GM12878 (cell line): ENCODE results near the gene IFNK.

Experiments used
- CEBPB ChIP-seq, 2 experiments: fragments of 150-350 bp in 1 of 2; IDR thresholded peaks; 2 replicates each; pipeline ENCODE4 v1.6.1; 2012 to 2014; ENCODE audit warnings: low read depth in 2 of 2, low read length in 2 of 2, borderline replicate concordance in 1 of 2, inconsistent platforms in 1 of 2
- CTCF ChIP-seq, 3 experiments: IDR thresholded peaks in 2 of 3; conservative IDR thresholded peaks in 1 of 3; 2 replicates each; pipeline ENCODE4 v1.5.1; 2011; ENCODE audit warnings: low read depth in 3 of 3, low read length in 3 of 3, mild to moderate bottlenecking in 3 of 3, control low read depth in 2 of 3, moderate library complexity in 2 of 3, inconsistent platforms in 1 of 3, mixed read lengths in 1 of 3; ENCODE audit not compliant: control insufficient read depth in 2 of 3, insufficient read depth in 1 of 3; ENCODE audit errors: extremely low read depth in 1 of 3
- POLR2AphosphoS5 ChIP-seq: IDR thresholded peaks from 2 replicates; pipeline ENCODE4 v1.6.1; 2011; ENCODE audit warnings: mild to moderate bottlenecking, low read length, inconsistent platforms
- REST ChIP-seq: IDR thresholded peaks from 2 replicates; pipeline ENCODE4 v1.6.1; 2012; ENCODE audit warnings: mild to moderate bottlenecking, low read depth, low read length
- SMARCA5 ChIP-seq: fragments of 450-650 bp; IDR thresholded peaks from 2 replicates; pipeline ENCODE4 v1.6.1; 2017; ENCODE audit warnings: mild to moderate bottlenecking
- SPI1 ChIP-seq: IDR thresholded peaks from 2 replicates; pipeline ENCODE4 v1.6.1; 2011; ENCODE audit warnings: low read depth, mild to moderate bottlenecking, low read length, moderate library complexity, borderline replicate concordance; ENCODE audit not compliant: insufficient read depth
- SRF ChIP-seq, 2 experiments: IDR thresholded peaks; 2 replicates each; pipeline ENCODE4 v1.6.1; 2011; ENCODE audit warnings: low read depth in 2 of 2, low read length in 2 of 2, mild to moderate bottlenecking in 1 of 2, moderate library complexity in 1 of 2
- TAF1 ChIP-seq: IDR thresholded peaks from 2 replicates; pipeline ENCODE4 v1.6.1; 2011; ENCODE audit warnings: mild to moderate bottlenecking, low read depth, low read length, borderline replicate concordance
- TBL1XR1 ChIP-seq: IDR thresholded peaks from 2 replicates; pipeline ENCODE4 v1.6.1; 2012; ENCODE audit warnings: low read depth, low read length, improper control_type of control experiment

GRCh38 chr9:27561685-27562084 lies 37.6 kb downstream of the IFNK start:
- TF ChIP-seq REST (no peak), TAF1 (no peak), SMARCA5 (no peak), CTCF (IDR thresholded peaks at IDR 0.05 in 2 of 3, conservative IDR thresholded peaks at IDR 0.05 in 1 of 3; ENCODE audit: control insufficient read depth in 2 of 3, extremely low read depth in 1 of 3, insufficient read depth in 1 of 3, low read depth in 3 of 3, low read length in 3 of 3) (no peak), POLR2AphosphoS5 (no peak), TBL1XR1 (no peak), SPI1 (no peak), SRF (IDR thresholded peaks at IDR 0.05; ENCODE audit: low read depth in 2 of 2, low read length in 2 of 2) (no peak), CEBPB (IDR thresholded peaks at IDR 0.05; ENCODE audit: borderline replicate concordance in 1 of 2, low read depth in 2 of 2, low read length in 2 of 2) (no peak)
